ENCODE data around the gene NCDN. TPM values are rescaled to one million over a fixed set of nuclear protein-coding genes. Genes with fewer than 3 reads are reported as not detected.
A peak's percentile ranks its signal among the peaks of the same experiment; 100 is the strongest.

The NCDN gene
- total RNA-seq, 2 donors from 2014 or later, result 9.7 to 18.0 TPM

DNA sequence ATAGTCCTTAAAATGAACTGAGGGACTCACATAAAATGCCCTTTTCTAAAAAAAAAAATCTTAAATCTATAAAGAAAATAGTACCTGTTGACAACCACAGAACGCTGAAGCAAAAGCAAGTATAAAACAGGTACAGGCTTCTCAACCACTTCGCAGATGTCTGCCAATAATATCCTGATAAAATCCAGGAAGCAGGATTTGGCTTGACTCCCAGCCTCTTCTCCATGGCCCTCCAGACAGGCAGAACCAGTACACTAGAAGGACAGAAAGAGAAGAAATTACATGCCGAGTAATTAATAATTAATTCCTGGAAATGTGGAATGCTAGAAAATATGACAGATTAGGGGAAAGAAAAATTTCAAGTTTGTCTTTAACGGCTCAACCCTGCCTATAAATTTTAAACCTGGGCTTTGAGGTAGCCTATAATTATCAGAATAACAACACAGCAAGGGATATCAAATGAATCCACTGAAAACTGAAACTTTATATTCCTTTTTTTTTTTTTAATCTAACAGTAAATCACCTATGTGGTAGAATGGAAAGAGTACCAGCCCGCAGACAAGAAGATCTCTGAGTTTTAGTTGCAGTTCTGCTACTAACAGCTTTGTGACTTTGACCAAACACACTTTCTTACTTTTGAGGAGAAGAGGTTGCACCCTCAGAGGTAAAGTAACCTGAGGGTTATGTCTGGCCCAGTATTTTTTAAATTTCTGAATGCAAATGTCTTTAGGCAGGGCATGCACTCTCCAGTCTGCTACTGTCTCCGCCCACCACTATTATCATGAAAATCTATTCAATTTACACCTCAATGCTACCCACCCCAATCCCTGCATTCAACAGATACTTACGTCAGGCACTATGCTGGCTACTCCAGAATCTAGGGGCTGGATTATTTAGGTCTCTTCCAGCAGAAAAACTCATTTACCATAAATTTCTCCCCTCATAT lies 3.1 kb upstream of the NCDN start:
- Histone ChIP-seq H3K27me3 (no peaks in the 10 kb centered on the region), H3K9ac (ENCODE audit: low read depth in 2 of 2, low read length in 2 of 2) (no peak overlapping the region), H3K4me1 (no peaks in the 10 kb centered on the region), H3K27ac (no peak overlapping the region), H3K9me3 (no peaks in the 10 kb centered on the region), H3K4me3 (no peak overlapping the region), H3K36me3 (peaks cover 9% of the 10 kb centered on the region)
- intact Hi-C loops (cut with DNase I), result no loop called here
- DNase-seq, result no peak
- TF ChIP-seq, protein P1, sequence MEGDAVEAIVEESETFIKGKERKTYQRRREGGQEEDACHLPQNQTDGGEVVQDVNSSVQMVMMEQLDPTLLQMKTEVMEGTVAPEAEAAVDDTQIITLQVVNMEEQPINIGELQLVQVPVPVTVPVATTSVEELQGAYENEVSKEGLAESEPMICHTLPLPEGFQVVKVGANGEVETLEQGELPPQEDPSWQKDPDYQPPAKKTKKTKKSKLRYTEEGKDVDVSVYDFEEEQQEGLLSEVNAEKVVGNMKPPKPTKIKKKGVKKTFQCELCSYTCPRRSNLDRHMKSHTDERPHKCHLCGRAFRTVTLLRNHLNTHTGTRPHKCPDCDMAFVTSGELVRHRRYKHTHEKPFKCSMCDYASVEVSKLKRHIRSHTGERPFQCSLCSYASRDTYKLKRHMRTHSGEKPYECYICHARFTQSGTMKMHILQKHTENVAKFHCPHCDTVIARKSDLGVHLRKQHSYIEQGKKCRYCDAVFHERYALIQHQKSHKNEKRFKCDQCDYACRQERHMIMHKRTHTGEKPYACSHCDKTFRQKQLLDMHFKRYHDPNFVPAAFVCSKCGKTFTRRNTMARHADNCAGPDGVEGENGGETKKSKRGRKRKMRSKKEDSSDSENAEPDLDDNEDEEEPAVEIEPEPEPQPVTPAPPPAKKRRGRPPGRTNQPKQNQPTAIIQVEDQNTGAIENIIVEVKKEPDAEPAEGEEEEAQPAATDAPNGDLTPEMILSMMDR (IDR thresholded peaks at IDR 0.05), result no peak

DNA sequence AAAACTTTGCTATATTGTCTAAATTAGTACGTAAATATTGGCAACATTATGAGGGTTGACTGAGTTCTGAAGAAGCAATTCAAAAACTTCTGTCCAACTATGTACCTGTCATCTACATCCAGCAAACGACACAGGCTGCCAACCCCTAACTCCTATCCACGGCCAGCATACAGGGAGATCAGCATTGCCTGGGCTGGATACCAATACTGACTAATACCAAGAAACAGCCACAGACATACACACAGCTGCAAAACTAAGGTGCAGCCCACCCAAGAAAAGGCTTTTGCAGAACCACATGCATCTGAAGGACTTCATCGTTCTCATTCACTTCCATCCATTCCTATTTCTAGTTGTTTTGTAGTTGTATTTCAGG lies 2.4 kb upstream of the NCDN start:
- no peaks in the 10 kb centered on the region for H3K9me3 ChIP-seq
- DNase-seq, result no peak
- H3K27me3 ChIP-seq, result no peaks in the 10 kb centered on the region
- H3K27ac ChIP-seq, result no peak overlapping the region
- intact Hi-C loops (cut with DNase I), result no loop called here
- TF ChIP-seq, protein P1 (IDR thresholded peaks at IDR 0.05), result no peak
- no peaks in the 10 kb centered on the region for H3K4me1 ChIP-seq
- H3K9ac ChIP-seq (ENCODE audit: low read depth in 2 of 2, low read length in 2 of 2), result no peak overlapping the region
- no peak overlapping the region for H3K4me3 ChIP-seq
- peaks cover 9% of the 10 kb centered on the region for H3K36me3 ChIP-seq

DNA sequence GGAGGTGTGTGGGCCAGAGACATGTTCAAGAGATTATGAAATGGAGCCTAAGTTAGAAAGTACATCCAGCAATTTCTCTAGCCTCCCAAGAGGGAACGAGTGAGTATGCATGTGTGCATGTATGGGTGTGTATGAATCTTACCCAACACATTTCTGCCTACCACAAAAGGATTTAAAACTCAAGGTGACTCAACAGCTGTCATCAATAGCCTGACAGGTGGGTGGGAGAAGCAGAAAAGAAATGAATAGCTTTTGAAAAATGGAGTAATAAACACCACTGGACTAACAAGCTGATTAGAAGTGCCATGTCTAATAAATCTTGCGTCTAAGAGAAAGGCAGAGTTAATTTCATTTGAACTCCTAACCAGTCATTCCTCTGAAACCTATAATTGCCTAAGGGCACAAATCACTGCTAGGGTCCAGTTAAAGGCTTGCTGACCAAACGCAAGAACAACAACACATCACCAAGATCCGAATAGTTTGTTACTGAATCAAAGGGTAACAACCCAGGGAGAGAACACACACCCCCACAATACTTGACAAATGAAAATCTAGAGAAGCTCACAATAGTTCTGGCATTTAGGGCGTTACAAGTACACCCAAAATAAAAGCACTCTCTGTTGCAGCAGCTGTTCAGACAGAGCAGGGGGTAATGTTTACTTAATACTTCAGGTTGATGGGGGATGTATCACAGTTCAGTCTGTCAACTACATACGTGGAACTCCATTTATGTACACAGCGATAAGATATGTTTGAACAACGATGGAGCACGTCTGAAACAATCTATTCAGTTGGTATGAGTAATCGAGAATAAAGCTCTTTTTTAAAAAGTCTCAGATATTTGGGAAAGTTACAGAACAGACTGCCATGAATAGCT lies 1.8 kb upstream of the NCDN start:
- peak overlapping the region; percentile 96 for H3K27ac ChIP-seq
- TF ChIP-seq, protein P1 (IDR thresholded peaks at IDR 0.05), result no peak

DNA sequence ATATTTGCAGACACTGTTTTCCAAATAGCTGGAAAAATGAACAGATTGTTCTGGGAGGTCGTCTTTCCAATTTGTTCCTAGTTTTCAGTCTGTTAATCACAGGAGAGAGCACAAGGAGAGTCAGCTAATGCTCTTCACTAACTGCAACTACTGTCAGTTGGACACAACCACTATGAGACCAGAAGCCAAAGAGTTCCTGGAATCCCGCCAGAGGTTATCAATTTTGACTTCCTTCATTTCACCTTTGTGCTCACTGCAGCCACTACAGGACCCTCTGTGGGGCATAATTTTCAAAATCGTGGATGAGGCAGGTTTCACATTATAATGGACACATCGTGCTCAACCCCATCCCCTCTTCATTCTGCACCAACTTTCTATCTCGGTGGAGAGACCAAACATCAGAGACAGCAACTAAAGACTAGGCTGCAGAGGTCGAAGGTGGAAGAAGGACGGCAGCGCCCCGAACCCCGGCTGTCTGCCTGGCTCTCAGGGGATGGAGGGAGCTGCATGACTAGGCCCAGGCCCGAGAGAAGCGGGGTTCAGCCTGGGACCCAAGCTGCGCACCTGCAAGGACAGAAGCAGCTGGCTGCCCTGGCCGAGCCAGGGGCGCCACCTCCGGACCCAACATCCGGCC lies 998 bp upstream of the NCDN start:
- peak overlapping the region; percentile 67 for H3K4me3 ChIP-seq
- intact Hi-C loops (cut with DNase I), result no loop called here
- H3K9me3 ChIP-seq, result no peaks in the 10 kb centered on the region
- H3K36me3 ChIP-seq, result peaks cover 6% of the 10 kb centered on the region
- H3K4me1 ChIP-seq, result no peaks in the 10 kb centered on the region
- H3K27me3 ChIP-seq, result no peaks in the 10 kb centered on the region
- peak overlapping the region; percentile 93 to 94 for H3K9ac ChIP-seq (ENCODE audit: low read depth in 2 of 2, low read length in 2 of 2)
- DNase-seq, result peak; percentile 51
- peak overlapping the region; percentile 96 for H3K27ac ChIP-seq
- TF ChIP-seq, protein P1 (IDR thresholded peaks at IDR 0.05), result no peak

More for the DNA sequence above, 1.8 kb upstream of the NCDN start:
- Histone ChIP-seq H3K4me1 (no peaks in the 10 kb centered on the region), H3K4me3 (peak overlapping the region; percentile 67), H3K9ac (ENCODE audit: low read depth in 2 of 2, low read length in 2 of 2) (peak overlapping the region in 1 of 2 donors; percentile 93), H3K27me3 (no peaks in the 10 kb centered on the region), H3K36me3 (peaks cover 6% of the 10 kb centered on the region), H3K9me3 (no peaks in the 10 kb centered on the region)
- no peak for DNase-seq
- intact Hi-C loops (cut with DNase I), result no loop called here

DNA sequence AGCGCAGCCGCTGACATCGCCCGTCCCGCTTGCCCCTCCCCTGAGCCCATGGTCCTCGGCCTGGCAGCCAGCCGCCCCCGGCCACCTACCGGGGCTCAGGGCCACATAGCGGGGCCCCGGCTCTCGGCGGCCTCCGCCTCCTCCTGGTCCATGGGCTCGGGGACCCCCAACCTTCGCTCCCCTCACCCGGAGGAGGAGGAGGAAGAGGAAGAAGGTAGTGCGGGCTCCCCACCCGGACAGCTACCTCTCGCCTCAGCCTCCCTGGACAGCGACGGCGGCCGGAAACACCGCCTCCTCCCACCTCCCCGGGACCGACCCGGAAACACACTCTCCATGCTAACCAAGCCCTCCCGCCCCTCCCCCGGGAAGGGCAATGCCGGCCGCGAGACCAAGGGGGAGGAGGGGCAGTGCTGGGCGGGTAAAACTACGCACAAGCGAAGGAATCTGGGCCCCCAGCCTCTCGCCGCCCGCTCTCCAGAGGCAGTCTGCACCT lies 435 bp upstream of the NCDN start, which contains the start of gene KIAA0319L:
KIAA0319L (minus strand) TSS at position 286 of the 493 bp plus-strand sequence. CDS start 2,912 bp downstream, outside the sequence.
- peak within 1 kb of the TSS; percentile 93 to 94 for H3K9ac ChIP-seq (ENCODE audit: low read depth in 2 of 2, low read length in 2 of 2)
- no peaks in the 10 kb centered on the region for H3K4me1 ChIP-seq
- no peaks in the 10 kb centered on the region for H3K9me3 ChIP-seq
- H3K36me3 ChIP-seq, result peaks cover 6% of the 10 kb centered on the region
- intact Hi-C loops (cut with DNase I), result no loop called here
- no peaks in the 10 kb centered on the region for H3K27me3 ChIP-seq
- TF ChIP-seq, protein P1 (IDR thresholded peaks at IDR 0.05), result no peak
- peak within 1 kb of the TSS; percentile 67 for H3K4me3 ChIP-seq
- peak; percentile 91 for DNase-seq
- peak within 1 kb of the TSS; percentile 96 for H3K27ac ChIP-seq
